Activated naive CD4-positive, alpha-beta T cell treated with anti-CD3 and anti-CD28 coated beads for 36 hours (primary cell): ENCODE results near the gene ZBTB26. TPM values are rescaled to one million over a fixed set of nuclear protein-coding genes. Genes with fewer than 3 reads are reported as not detected.
A peak's percentile ranks its signal among the peaks of the same experiment; 100 is the strongest.

Experiments used
- CTCF ChIA-PET: fragments of 350-600 bp; sonication (Branson Sonifier 250); formaldehyde crosslinking; loops from one replicate; lab custom pipeline; 2021; ENCODE audit warnings: antibody characterized with exemption; lab: Charles Lee
- DNase-seq: peaks from one replicate; pipeline ENCODE4 v3.0.0-alpha.2; 2020
- H3K27ac Mint-ChIP-seq: one replicate; pipeline ENCODE4 v1.8.0; 2021; ENCODE audit warnings: mild to moderate bottlenecking, mixed read lengths
- H3K27me3 Mint-ChIP-seq: one replicate; pipeline ENCODE4 v1.8.0; 2021; ENCODE audit warnings: low read depth, mixed read lengths
- H3K36me3 Mint-ChIP-seq: one replicate; pipeline ENCODE4 v1.8.0; 2021; ENCODE audit warnings: low read depth, mixed read lengths
- H3K4me1 Mint-ChIP-seq: one replicate; pipeline ENCODE4 v1.8.0; 2021; ENCODE audit warnings: low read depth, mixed read lengths
- H3K4me3 Mint-ChIP-seq: one replicate; pipeline ENCODE4 v1.8.0; 2021; ENCODE audit warnings: mild to moderate bottlenecking, moderate library complexity, mixed read lengths
- H3K9me3 Mint-ChIP-seq: one replicate; pipeline ENCODE4 v1.8.0; 2021; ENCODE audit warnings: mixed read lengths
- intact Hi-C: fragments of 100-400 bp; cut with micrococcal nuclease; formaldehyde crosslinking; loops from one replicate; pipeline ENCODE4 v1.15.1; 2023
- total RNA-seq, 2 experiments: library from RNA; stranded (reverse); gene quantifications; one replicate each; pipeline ENCODE4 v1.2.3, GENCODE V29; 2021

ZBTB26 gene
- total RNA-seq, 2 experiments from 2014 or later = 5.5 to 5.7 TPM

GRCh38 chr9:122944960-122945888 lies 13.9 kb upstream of the ZBTB26 start:
- no peak for DNase-seq
- Mint-ChIP-seq H3K4me3 (no peak overlapping the region), H3K36me3 (peaks cover 10% of the 10 kb centered on the region), H3K9me3 (no peaks in the 10 kb centered on the region), H3K4me1 (peaks cover 59% of the 10 kb centered on the region), H3K27ac (no peak overlapping the region), H3K27me3 (no peaks in the 10 kb centered on the region)
- intact Hi-C loops = loop anchor here (5.0 kb wide), 2 partner anchors 47 to 377 kb away; no protein-coding TSS in a partner anchor
- CTCF ChIA-PET = interaction anchor here (0.6 to 0.9 kb wide), 2 partner anchors 21 to 46 kb away, joined by 4 read pairs; no protein-coding TSS in a partner anchor

GRCh38 chr9:122941582-122942234 lies 10.4 kb upstream of the ZBTB26 start:
- Mint-ChIP-seq H3K36me3 (peaks cover 11% of the 10 kb centered on the region), H3K4me1 (peaks cover 40% of the 10 kb centered on the region), H3K27me3 (no peaks in the 10 kb centered on the region), H3K9me3 (no peaks in the 10 kb centered on the region), H3K4me3 (peak overlapping the region; percentile 96), H3K27ac (peak overlapping the region; percentile 83)
- CTCF ChIA-PET = interaction anchor here (0.9 kb wide), 1 partner anchor 10 kb away, joined by 4 read pairs; no protein-coding TSS in a partner anchor
- intact Hi-C loops = loop anchor here (2.0 to 5.0 kb wide), 3 partner anchors 51 to 381 kb away; partner anchors contain the start of gene STRBP
- DNase-seq = no peak

- intact Hi-C loops = loop anchor here (1.0 to 5.0 kb wide), 7 partner anchors 10 to 381 kb away; partner anchors contain the start of genes PDCL, RC3H2, STRBP and ZBTB26
- Mint-ChIP-seq H3K9me3 (no peaks in the 10 kb centered on the region), H3K36me3 (peaks cover 14% of the 10 kb centered on the region), H3K4me3 (peak within 1 kb of the TSS; percentile 96), H3K27me3 (no peaks in the 10 kb centered on the region), H3K4me1 (peaks cover 38% of the 10 kb centered on the region), H3K27ac (peak within 1 kb of the TSS; percentile 83)
- CTCF ChIA-PET = interaction anchor here (1.0 to 1.6 kb wide), 3 partner anchors 12 to 1596 kb away, joined by 4 read pairs; no protein-coding TSS in a partner anchor
- peak; percentile 99 for DNase-seq
These were observed 9.7 kb upstream of the ZBTB26 start, which contains the start of gene RABGAP1 for GRCh38 chr9:122940749-122941581. TSS of gene RABGAP1 (plus strand) at chr9:122941020. CDS start at chr9:122957060, 16,040 bp downstream.

- DNase-seq = no peak
- Mint-ChIP-seq H3K9me3 (no peaks in the 10 kb centered on the region), H3K27ac (peak overlapping the region; percentile 71), H3K4me3 (peak overlapping the region; percentile 96), H3K4me1 (peaks cover 32% of the 10 kb centered on the region), H3K36me3 (peaks cover 14% of the 10 kb centered on the region), H3K27me3 (no peaks in the 10 kb centered on the region)
- CTCF ChIA-PET = interaction anchor here (1.0 to 1.6 kb wide), 3 partner anchors 11 to 1597 kb away, joined by 4 read pairs; no protein-coding TSS in a partner anchor
- intact Hi-C loops = loop anchor here (1.0 to 5.0 kb wide), 7 partner anchors 9 to 382 kb away; partner anchors contain the start of genes PDCL, RC3H2, STRBP and ZBTB26
These were observed 9.1 kb upstream of the ZBTB26 start for GRCh38 chr9:122940454-122940748.

- Mint-ChIP-seq H3K27ac (peak overlapping the region; percentile 24), H3K27me3 (no peaks in the 10 kb centered on the region), H3K9me3 (no peaks in the 10 kb centered on the region), H3K4me3 (peak overlapping the region; percentile 2), H3K36me3 (peaks cover 14% of the 10 kb centered on the region), H3K4me1 (peaks cover 30% of the 10 kb centered on the region)
- intact Hi-C loops = no loop called here
- DNase-seq = no peak
- CTCF ChIA-PET = interaction anchor here (1.6 kb wide), 1 partner anchor 10 kb away, joined by 4 read pairs; no protein-coding TSS in a partner anchor
These were observed 8.3 kb upstream of the ZBTB26 start for GRCh38 chr9:122939601-122940000.

- Mint-ChIP-seq H3K4me3 (no peak overlapping the region), H3K27me3 (no peaks in the 10 kb centered on the region), H3K36me3 (peaks cover 15% of the 10 kb centered on the region), H3K4me1 (peaks cover 23% of the 10 kb centered on the region), H3K27ac (no peak overlapping the region), H3K9me3 (no peaks in the 10 kb centered on the region)
- no peak for DNase-seq
- intact Hi-C loops = no loop called here
- CTCF ChIA-PET = no interaction called here
These were observed 5.6 kb upstream of the ZBTB26 start for GRCh38 chr9:122936883-122937282.

GRCh38 chr9:122936464-122936863 lies 5.2 kb upstream of the ZBTB26 start:
- intact Hi-C loops = no loop called here

GRCh38 chr9:122930541-122931225 lies 629 bp downstream of the ZBTB26 start:
- intact Hi-C loops = loop anchor here (1.0 kb wide), 4 partner anchors 10 to 666 kb away; partner anchors contain the start of genes MRRF, RBM18, RC3H2 and ZBTB6
- Mint-ChIP-seq H3K4me3 (no peak overlapping the region), H3K4me1 (peaks cover 10% of the 10 kb centered on the region), H3K27me3 (no peaks in the 10 kb centered on the region), H3K27ac (peak overlapping the region; percentile 19), H3K9me3 (no peaks in the 10 kb centered on the region), H3K36me3 (peaks cover 2% of the 10 kb centered on the region)
- no peak for DNase-seq
- CTCF ChIA-PET = interaction anchor here (2.8 kb wide), 1 partner anchor 18 kb away, joined by 9 read pairs; the partner anchor contains the start of gene ZBTB6

More at GRCh38 chr9:122936464-122936863, 5.2 kb upstream of the ZBTB26 start:
- Mint-ChIP-seq H3K27me3 (no peaks in the 10 kb centered on the region), H3K27ac (no peak overlapping the region), H3K4me1 (peaks cover 19% of the 10 kb centered on the region), H3K36me3 (peaks cover 12% of the 10 kb centered on the region), H3K4me3 (no peak overlapping the region), H3K9me3 (no peaks in the 10 kb centered on the region)
- CTCF ChIA-PET = no interaction called here
- DNase-seq = no peak

- H3K27me3 Mint-ChIP-seq = no peaks in the 10 kb centered on the region
- H3K4me1 Mint-ChIP-seq = peaks cover 10% of the 10 kb centered on the region
- DNase-seq = no peak
- H3K4me3 Mint-ChIP-seq = no peak overlapping the region
- CTCF ChIA-PET = interaction anchor here (0.7 to 2.8 kb wide), 3 partner anchors 10 to 59 kb away, joined by 4 to 9 read pairs (median 4); partner anchors contain the start of gene ZBTB6
- H3K9me3 Mint-ChIP-seq = no peaks in the 10 kb centered on the region
- peaks cover 2% of the 10 kb centered on the region for H3K36me3 Mint-ChIP-seq
- H3K27ac Mint-ChIP-seq = no peak overlapping the region
- intact Hi-C loops = no loop called here
These were observed 1.4 kb downstream of the ZBTB26 start for GRCh38 chr9:122929796-122930354.

- Mint-ChIP-seq H3K27me3 (no peaks in the 10 kb centered on the region), H3K4me3 (no peak overlapping the region), H3K36me3 (peaks cover under 1% of the 10 kb centered on the region), H3K27ac (no peak overlapping the region), H3K9me3 (no peaks in the 10 kb centered on the region), H3K4me1 (peaks cover 4% of the 10 kb centered on the region)
- DNase-seq = no peak
- intact Hi-C loops = no loop called here
- CTCF ChIA-PET = interaction anchor here (0.7 kb wide), 1 partner anchor 125 kb away, joined by 6 read pairs; no protein-coding TSS in a partner anchor
These were observed 7.4 kb downstream of the ZBTB26 start for GRCh38 chr9:122923947-122924346.
